NCI-H2227 (cell line): ENCODE data around the gene PARD3B.

Experiments used
- DNase-seq: peaks from one replicate; lab custom pipeline; 2025; ENCODE audit not compliant: unreplicated experiment; lab: John Stamatoyannopoulos, UW

Gene PARD3B

DNA sequence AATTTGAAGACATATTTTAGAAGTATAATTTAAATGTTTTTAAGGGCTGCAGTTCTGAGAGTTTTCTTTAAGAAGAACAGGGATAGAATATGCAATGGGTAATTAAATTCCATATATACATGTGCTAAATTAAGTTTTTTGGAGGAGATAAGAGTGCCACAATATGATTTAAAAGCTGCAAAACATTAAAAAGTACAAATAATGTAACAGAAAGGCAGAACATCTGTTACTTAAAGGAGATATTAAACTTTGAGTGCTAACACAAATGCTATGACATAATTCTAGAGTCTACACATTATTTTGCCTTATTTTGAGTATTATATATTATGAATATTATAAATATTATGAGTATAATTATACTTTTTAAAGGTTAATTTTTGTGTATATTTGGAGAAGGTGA is 102.4 kb downstream of the PARD3B start:
- no peak for DNase-seq

DNA sequence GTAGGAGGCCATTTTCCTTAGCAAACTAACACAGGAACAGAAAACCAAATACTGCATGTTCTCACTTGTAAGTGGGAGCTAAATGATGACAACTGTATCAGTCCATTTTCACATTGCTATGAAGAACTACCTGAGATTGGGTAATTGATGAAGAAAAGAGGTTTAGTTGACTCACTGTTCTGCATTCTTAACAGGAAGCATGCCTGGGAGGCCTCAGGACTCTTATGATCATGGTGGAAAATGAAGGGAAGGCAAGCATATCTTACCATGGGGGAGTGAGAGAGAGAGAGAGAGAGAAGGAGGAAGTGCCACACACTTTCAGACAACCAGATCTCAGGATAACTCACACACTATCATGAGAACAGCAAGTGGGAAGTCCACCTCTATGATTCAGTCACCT is 105.3 kb downstream of the PARD3B start:
- no peak for DNase-seq

DNA sequence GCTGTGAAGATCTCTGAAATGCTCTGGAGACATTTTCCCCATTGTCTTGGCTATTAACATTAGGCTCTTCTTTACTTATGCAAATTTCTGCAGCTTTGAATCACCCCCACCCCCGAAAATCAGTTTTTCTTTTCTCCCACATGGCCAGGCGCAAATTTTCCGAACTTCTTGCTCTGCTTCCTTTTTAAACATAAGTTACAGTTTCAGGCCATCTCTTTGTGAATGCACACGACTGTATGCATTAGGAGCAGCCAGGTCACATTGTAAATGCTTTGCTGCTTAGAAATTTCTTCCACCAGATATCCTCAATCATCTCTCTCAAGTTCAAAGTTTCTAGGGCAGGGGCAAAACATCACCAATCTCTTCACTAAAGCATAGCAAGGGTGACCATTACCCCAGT is 106.8 kb downstream of the PARD3B start:
- DNase-seq = no peak

DNA sequence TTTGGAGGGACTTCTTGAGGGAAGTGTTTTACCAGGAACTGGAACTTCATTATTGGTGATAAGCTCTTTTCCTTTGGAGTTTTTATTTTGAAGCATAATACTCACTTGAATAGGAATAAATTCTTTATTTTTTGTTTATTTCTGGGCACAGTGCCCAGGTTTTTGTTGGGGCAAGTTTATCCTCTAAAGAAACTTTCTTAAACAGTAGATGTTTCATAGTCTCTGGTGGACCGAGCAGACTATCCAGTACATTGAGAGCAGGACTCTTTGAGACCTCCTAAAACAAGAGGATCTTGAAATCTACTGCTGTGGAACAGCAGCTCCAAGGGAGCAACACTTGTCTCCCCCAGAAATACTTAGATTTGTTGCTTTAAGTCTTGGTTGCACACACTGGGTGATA is 109.4 kb downstream of the PARD3B start:
- DNase-seq = no peak

DNA sequence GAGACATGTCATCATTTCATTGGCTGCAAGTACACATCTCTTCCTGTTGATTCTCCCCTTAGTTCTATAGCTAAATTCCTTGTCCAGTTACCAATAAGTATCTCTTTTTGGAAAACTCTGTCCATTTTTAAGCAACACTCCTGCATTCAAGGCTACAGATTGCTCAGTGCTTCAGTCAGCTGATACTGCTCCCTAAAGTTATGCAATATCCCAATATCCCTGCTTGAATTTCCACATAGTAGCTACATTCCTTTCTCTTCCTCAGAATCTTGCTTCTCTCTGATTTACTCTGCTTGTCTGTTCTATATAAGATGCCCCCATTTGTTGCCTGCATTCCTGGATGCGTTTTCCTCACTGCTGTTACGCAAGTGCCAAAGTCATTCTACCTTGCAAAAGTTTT is 109.8 kb downstream of the PARD3B start:
- no peak for DNase-seq

DNA sequence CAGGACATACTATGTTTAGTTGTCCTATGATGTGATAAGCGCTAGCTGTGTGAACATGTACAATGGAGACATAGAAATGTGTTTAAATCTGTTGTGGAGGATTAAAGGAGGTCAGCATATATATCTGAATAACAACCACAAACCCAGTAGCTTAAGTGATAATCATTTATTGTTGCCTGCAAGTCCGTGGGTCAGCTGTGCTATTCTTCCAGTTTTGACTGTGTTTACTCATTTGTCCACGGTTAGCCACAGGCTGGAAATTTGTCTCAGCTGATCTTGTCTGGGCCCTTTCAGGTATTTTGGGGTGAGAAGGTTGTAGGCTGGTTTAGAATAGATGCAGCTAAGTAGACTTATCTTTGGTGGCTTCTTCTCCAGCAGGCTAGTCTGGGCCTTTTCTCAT is 110.4 kb downstream of the PARD3B start:
- DNase-seq = no peak

DNA sequence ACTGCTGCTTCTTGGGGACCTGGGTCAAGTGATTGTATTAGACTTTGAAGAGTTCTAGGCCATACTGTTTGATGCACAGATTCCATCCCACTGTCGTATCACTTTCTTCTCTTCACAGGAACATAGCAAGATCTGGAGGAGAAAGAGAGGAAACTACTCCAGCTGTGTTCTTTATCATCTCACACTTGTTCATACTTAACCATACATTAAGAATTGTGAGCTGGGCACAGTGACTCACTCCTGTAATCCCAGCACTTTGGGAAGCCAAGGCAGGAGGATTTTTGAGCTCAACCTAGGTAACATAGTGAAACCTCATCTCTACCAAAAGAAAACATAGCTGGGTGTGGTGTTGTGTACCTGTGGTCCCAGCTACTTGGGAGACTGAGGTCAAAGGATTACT is 111.7 kb downstream of the PARD3B start:
- DNase-seq = no peak

DNA sequence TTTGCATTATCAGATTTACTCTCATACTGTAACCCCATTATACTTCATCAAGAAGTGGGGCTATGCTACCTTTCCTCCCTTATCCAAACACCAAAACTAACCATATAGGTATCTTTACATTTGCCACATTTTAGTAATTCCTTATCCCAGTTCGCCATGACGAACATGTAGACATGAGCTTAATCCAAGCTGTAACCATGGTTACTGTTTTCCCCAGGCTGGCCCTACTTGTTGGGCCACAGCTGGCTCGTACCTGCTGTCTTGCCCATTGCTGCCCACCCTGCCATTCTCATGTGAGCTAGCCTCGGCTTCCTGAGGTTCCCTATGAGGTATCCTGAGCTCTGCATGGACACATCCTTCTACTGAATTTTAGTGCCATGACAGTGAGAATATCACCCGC is 117.7 kb downstream of the PARD3B start:
- no peak for DNase-seq

DNA sequence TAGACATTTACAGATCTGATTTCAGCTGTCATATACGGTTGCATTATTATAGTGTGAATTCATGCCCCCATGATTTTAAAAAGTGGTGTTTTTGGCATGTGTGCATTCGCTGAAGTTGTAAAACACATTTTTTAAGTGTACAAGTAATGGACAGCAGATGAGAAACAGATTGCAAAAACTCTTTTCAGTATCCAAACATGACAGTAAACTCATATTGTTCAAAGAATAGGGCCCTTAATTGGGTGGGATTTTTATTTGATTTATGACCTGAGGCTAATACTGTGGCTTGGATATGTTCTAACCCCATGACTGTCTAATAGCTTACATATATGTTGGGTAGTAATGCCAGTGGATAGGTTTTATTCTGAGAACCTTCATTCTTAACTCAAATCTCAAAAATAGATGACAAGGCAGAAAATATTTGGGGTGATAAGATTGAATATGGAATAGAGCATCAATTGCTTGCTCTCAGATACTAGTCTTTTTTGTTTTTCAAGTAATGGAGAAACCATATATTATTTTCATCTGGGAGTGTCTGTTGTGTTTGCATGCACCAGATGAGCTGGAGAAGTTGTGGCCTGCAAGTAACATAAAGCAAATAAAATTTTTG is 118.6 kb downstream of the PARD3B start:
- no peak for DNase-seq

DNA sequence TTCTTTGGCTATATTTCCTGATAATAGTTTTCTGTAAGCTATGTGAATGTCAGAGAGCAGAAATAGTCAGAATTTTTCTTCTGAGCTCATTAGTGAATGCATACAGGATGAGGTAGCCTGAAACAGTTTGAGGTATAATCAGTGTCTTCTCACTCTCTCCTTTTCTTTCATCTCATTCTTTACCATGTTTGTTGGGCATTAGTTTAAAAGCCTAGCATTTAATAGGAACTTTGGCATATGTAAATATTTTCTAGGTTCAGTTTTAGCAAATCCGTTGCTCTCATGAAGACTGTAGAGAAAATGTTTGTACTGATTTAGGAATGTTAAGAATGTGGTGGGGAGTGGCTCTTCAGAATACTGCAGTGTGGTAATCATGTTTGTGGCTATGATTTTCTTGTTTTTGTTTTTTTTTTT is 119.4 kb downstream of the PARD3B start:
- DNase-seq = no peak

DNA sequence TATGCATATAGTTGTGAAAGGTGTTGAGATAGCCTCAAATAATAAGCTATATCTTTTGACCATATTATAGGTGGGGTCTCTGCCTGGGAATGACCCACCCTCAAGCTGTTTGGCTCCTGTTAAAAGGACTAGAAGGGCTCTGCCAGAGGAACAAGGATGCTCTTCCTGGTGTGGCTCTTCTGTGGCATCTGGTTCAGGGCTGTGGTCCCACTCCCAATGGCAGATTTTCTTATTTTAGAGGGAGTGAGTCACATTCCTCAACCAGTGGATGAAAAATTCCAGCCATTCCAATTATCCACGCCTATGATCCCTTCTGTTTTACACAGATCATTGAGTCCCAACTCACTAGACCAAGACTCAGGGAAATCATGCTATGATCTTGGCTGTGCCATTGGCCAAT is 119.9 kb downstream of the PARD3B start:
- no peak for DNase-seq

DNA sequence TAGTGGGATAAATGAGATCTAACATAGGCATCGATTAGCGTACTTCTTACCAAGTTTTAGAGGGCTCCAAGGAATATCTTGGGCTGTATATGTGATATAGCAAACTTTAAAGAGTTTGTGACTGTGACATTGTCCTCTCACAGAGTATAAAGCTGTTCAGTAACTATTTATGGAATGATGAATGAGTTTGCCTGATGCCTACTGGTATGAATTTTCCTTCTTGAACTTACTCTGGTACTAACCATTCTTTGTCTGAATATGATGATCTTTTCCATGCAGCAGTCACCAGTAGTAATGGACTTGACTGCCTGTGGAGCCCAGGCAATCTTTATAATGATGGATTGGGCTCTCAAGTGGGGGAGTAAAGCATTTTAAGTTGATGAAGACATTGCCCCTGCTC is 120.5 kb downstream of the PARD3B start:
- no peak for DNase-seq

DNA sequence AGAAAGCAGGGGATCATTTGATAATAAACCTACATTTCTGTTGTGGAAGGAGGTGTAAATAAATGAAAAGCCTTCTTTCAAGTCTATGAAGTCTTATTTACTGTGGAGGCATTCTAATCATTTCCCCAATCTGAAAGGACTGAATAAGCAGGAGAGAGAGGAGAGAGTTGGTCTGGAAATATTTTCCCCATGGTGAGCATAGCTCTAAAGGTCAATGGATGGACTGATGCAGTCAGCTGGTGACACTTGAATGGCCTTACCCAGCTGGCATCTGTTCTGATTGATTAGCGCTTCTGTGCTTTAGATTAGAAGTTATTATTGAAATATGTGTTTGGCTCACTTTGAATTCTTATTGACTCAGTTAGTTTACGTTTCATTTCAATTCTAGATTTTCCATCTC is 122.7 kb downstream of the PARD3B start:
- no peak for DNase-seq

DNA sequence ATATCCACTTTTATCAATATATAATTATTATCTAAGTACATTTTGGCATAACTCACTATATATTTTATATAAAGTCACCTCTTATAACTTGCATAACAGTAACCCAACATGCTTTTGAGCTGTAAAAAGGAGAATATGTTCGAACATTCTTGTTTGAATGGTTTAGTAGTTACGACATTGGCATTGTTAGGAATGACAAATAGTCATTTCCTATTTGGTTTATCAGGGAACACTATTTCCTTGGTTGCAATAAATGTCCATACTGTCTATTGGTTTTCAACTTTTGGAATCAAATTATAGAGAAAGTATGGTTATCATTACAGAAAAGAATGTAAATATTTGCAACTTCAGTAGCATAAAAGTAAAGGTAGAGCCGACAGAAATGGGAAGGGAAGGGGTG is 124.1 kb downstream of the PARD3B start:
- no peak for DNase-seq

DNA sequence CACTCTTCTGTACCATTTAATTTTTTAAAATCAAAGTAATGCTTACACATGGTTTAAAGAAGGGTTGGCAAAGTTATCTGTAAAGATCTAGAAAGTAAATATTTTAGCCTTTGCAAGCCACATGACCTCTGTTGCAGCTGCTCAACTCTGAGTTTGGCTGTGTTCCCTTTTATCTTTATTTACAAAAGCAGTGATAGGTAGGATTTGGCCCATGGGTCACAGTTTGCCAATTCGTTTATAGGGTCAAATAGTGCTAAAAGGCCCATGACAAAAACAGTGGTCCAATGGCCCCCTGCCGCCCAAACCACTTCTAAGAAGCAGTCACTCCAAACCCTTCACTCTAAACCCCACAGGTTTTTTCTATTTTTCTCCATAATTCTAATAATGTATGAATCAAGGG is 124.8 kb downstream of the PARD3B start:
- no peak for DNase-seq

DNA sequence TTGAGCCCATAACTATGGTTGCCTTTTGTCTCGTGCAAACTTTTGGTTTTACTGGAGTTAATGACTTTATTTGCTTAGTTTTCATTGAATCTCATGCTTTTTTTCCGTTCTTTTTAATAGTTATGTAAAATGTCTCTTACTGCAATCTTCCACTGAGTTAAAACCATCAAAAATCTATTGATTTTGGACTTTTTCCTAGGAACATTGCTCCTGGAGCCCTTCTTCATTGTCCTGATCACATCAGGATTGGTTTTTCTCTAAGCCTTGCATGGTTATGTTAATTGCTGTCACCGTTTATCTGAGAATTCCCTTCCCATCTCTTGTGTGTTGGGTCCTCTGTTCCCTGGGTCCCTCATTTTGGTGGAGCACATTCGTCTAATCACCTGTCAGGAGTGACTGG is 125.5 kb downstream of the PARD3B start:
- no peak for DNase-seq

DNA sequence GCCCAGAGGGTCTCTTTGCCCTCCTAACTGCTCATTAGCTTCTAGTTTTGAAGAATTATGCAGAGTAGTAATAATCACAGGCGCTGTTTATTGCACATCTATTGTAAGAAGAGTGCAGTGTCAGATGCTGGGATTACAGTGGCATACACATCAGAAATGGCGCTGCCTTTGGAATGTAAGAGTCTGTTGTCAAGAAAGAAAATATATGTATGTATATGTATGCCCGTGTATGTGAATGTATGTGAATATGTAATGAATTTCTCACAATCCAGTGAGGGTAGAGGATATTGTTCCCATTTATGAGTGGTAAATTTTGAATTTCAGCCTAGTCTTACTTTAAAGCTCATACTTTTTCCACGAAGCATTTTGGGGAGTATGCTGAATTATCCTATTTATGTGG is 127.5 kb downstream of the PARD3B start:
- DNase-seq = no peak

DNA sequence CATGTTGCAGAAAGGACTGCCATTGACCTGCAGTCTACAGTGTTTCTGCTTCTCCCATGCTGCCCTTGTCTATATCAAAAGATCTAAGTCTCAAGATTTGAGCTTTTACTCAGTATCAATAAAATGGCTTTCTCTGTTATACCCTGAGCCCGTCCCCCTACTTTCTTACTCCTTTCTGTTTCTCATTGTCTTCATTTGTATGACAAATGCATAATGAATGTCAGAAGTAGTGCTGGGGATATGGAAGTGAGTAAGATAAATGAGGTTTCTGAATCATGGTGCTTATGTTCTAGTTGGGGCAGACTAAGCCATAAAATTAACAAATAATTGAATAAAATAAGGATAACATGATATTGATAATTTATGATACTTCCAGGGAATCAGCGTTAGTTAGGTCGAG is 128.6 kb downstream of the PARD3B start:
- no peak for DNase-seq

DNA sequence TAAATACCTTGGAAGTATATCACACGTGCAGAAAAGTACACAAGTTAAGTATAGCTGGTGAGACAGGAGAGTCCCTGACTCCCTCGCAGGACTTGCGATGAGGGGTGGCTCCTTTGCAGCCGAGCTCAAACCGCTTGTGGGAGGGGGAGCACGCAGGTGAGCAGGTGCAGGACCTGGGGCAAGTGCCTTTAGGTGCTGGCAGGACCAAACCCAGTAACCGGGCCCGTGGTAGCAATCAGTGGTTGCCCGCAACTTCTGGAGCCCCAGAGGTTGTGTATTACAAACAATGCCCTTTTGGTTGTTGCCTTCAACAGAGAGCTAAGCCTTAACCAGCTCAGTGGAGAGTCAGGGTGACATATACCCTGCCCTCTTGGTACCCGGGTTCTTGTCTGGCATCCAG is 132.8 kb downstream of the PARD3B start:
- no peak for DNase-seq

DNA sequence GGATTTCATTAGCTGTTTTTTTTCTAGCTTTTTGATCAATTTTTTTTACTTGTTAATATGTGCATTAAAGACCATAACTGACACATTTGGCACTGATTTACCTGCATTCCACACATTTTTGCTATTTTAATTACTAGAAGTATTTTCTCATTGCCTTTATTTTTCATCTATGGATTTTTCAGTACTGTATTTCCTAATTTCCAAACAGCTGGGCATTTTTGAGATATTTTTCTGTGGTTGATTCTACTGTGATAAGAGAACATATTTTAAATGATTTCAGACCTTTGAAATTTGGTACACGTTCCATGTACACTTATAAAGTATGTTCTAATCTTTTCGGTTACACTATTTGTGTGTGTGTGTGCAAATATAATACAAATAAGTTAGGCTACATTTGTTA is 135.3 kb downstream of the PARD3B start:
- no peak for DNase-seq

DNA sequence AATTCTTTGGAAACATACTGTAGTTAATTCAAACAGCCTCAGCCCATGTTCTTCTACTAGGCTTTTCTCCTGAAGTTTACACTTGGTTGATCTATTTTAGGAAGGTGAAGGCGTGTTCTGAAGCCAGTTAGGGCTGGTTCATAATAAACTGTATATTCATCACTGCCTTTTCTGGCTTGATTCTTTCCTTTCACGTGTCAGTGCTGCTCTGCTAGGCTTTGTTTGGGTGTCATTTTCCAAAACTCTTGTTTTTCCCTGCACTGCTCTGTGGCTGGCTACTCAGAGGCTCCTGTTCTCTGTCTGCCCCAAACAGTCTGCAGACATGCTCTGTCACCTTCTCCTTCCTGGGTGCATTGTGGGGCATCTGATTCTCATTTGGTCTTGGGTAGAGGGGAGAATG is 136.1 kb downstream of the PARD3B start:
- DNase-seq = no peak

DNA sequence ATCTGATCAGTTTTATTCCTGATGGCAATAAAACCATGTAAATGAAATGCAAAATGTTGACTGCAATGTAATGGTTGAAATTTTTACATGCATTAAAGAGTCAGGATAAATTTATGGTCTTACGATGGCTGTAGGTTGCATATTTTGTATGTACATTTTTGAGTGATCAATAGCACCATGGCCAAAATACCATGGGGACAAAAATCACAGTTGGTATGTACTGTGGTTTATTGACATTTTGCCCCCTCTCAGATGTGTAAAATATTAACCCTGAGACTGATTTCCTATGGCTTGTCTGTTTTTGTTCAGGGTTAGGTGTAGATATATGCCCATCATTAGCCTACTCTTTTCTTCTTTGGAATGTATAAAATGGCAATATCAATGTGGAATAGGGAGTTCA is 138.1 kb downstream of the PARD3B start:
- no peak for DNase-seq

DNA sequence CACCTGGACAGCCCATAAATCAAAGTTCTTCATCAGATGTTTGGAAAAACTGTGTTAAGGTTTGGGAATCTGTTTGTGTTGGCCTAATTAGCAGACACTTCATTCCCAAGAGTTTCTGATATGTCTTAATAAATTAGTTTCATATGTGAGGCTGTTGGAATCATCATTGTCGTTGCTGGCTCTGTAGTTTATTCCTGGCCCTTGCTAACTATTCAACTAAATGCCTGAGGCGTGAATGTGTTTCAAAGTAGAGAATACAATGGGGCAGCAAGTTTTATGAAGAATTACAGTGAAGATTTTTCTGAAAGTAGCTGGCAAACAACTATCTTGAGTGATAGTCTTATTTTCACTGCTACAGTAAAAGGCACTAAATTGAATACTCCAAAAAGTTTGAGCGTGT is 141.1 kb downstream of the PARD3B start:
- DNase-seq = no peak

DNA sequence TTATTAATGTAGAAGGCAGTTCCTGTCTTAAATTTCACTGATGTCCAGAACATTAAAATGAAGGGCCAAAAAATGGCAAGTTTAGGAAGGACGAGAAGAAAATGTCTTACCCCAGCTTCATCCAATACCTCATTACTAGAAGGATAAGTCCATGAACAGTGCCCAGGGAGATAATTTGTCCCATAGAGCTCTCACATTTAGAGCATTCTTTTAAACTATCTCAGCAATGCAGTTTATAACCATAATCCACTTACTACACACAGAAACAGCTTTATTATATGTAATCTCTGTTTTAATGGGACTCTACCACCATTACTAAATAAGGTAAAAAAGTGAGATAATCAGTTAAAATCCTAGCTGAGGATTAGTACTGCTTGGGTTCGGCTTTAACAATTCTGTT is 142.5 kb downstream of the PARD3B start:
- DNase-seq = no peak
